GM12873 (cell line): Measurements from ENCODE around the gene CEP43.

Source experiments
- CTCF ChIP-seq: IDR thresholded peaks from 2 replicates; pipeline ENCODE4 v1.5.1; 2012; ENCODE audit warnings: low read depth, mild to moderate bottlenecking, moderate library complexity, low read length, control low read depth; ENCODE audit not compliant: insufficient read depth; ENCODE audit errors: missing control alignments

CEP43 gene

GRCh38 chr6:166952567-166953486 is 46.4 kb upstream of the CEP43 start:
- no peak for TF ChIP-seq CTCF

GRCh38 chr6:166954118-166954713 is 45.0 kb upstream of the CEP43 start:
- no peak for TF ChIP-seq CTCF

GRCh38 chr6:166955121-166955864 is 43.9 kb upstream of the CEP43 start:
- no peak for TF ChIP-seq CTCF

- TF ChIP-seq CTCF, result no peak
These were observed 43.2 kb upstream of the CEP43 start for GRCh38 chr6:166955865-166956443.

- TF ChIP-seq CTCF, result no peak
These were observed 42.6 kb upstream of the CEP43 start, which contains the start of gene RNASET2 for GRCh38 chr6:166956444-166957086. TSS of gene RNASET2 (minus strand) at chr6:166956550. CDS start at chr6:166956182, 368 bp downstream.

GRCh38 chr6:166957087-166957804 is 42.0 kb upstream of the CEP43 start:
- TF ChIP-seq CTCF, result no peak
